Measurements from ENCODE around the gene PNPLA3. TPM values are rescaled to one million over a fixed set of nuclear protein-coding genes. Genes with fewer than 3 reads are reported as not detected.

Gene PNPLA3, protein sequence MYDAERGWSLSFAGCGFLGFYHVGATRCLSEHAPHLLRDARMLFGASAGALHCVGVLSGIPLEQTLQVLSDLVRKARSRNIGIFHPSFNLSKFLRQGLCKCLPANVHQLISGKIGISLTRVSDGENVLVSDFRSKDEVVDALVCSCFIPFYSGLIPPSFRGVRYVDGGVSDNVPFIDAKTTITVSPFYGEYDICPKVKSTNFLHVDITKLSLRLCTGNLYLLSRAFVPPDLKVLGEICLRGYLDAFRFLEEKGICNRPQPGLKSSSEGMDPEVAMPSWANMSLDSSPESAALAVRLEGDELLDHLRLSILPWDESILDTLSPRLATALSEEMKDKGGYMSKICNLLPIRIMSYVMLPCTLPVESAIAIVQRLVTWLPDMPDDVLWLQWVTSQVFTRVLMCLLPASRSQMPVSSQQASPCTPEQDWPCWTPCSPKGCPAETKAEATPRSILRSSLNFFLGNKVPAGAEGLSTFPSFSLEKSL
- total RNA-seq: not detected

- TF ChIP-seq, protein P1, sequence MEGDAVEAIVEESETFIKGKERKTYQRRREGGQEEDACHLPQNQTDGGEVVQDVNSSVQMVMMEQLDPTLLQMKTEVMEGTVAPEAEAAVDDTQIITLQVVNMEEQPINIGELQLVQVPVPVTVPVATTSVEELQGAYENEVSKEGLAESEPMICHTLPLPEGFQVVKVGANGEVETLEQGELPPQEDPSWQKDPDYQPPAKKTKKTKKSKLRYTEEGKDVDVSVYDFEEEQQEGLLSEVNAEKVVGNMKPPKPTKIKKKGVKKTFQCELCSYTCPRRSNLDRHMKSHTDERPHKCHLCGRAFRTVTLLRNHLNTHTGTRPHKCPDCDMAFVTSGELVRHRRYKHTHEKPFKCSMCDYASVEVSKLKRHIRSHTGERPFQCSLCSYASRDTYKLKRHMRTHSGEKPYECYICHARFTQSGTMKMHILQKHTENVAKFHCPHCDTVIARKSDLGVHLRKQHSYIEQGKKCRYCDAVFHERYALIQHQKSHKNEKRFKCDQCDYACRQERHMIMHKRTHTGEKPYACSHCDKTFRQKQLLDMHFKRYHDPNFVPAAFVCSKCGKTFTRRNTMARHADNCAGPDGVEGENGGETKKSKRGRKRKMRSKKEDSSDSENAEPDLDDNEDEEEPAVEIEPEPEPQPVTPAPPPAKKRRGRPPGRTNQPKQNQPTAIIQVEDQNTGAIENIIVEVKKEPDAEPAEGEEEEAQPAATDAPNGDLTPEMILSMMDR (IDR thresholded peaks at IDR 0.05): no peak
- peak; percentile 26 to 90 for DNase-seq (ENCODE audit: low spot score in 2 of 2)
- Histone ChIP-seq H3K4me1 (peaks cover 0 to 9% of the 10 kb centered on the region in 2 donors), H3K36me3 (no peaks in the 10 kb centered on the region), H3K27ac (no peak within 1 kb of the TSS), H3K27me3 (peaks cover 14% of the 10 kb centered on the region), H3K9me3 (no peaks in the 10 kb centered on the region), H3K4me3 (peak within 1 kb of the TSS; percentile 55 to 76)
- intact Hi-C loops (cut with DNase I): loop anchor here (2.0 kb wide), 1 partner anchor 31 kb away; the partner anchor contains the start of gene SAMM50
These were observed at the start of gene PNPLA3 for GRCh38 chr22:43923631-43924464. TSS of gene PNPLA3 (plus strand) at chr22:43923805. CDS start at chr22:43923912, 107 bp downstream.

- Histone ChIP-seq H3K36me3 (no peaks in the 10 kb centered on the region), H3K27me3 (no peaks in the 10 kb centered on the region)
- DNase-seq (ENCODE audit: low spot score in 2 of 2): no peak
These were observed 46.6 kb upstream of the PNPLA3 start for GRCh38 chr22:43876866-43877509.

DNA sequence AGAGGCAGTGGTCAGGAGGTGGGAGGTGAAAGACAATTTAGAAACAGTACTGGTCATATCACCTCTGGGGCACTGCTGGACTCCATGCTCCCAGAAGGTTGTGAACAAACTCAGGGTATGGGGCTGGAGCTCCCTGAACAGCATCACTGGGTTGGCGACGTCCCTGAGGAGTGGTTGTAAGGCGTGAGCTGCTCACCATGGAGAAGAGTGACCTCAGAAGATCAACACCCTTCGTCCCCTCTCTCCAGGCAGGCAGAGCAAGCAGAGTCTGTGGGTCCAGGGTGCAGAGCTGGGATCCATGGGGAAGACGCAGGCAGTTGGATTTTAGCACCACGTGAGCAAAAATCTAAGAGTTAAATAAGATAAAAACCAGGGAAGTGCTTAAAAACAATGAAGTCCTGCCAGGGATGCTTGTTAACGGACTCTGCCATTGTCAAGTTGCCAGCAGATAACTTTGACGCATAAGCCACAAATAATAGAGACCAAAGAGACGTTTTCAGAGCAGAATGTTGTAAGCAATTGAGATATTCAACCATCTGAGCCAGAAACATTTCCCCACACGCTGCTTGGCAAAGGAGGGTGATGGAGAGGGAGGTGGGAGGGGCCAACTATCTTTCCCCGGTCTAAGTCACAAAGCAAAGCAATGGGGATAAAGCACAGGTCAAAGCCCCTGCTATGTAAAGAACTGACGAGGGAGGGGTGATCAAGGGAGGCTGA lies 45.4 kb upstream of the PNPLA3 start:
- Histone ChIP-seq H3K27ac (no peak overlapping the region), H3K4me1 (no peaks in the 10 kb centered on the region), H3K27me3 (no peaks in the 10 kb centered on the region), H3K36me3 (no peaks in the 10 kb centered on the region), H3K9me3 (no peaks in the 10 kb centered on the region), H3K4me3 (no peak overlapping the region)
- no peak for DNase-seq (ENCODE audit: low spot score in 2 of 2)
- TF ChIP-seq, protein P1 (IDR thresholded peaks at IDR 0.05): no peak
- intact Hi-C loops (cut with DNase I): no loop called here

More at GRCh38 chr22:43876866-43877509, 46.6 kb upstream of the PNPLA3 start:
- Histone ChIP-seq H3K9me3 (no peaks in the 10 kb centered on the region), H3K27ac (no peak overlapping the region), H3K4me3 (no peak overlapping the region), H3K4me1 (no peaks in the 10 kb centered on the region)
- TF ChIP-seq, protein P1 (IDR thresholded peaks at IDR 0.05): no peak
- intact Hi-C loops (cut with DNase I): no loop called here

GRCh38 chr22:43878831-43879550 lies 44.6 kb upstream of the PNPLA3 start:
- intact Hi-C loops (cut with DNase I): no loop called here
- TF ChIP-seq, protein P1 (IDR thresholded peaks at IDR 0.05): no peak
- H3K27ac ChIP-seq: no peak overlapping the region
- H3K27me3 ChIP-seq: no peaks in the 10 kb centered on the region
- no peaks in the 10 kb centered on the region for H3K36me3 ChIP-seq
- H3K4me1 ChIP-seq: no peaks in the 10 kb centered on the region
- DNase-seq (ENCODE audit: low spot score in 2 of 2): no peak
- no peak overlapping the region for H3K4me3 ChIP-seq
- H3K9me3 ChIP-seq: no peaks in the 10 kb centered on the region
